SW480 (cell line): ENCODE data around the gene OR6J1.
"Not testable (repeated sequence)": the region's sequence is repeated elsewhere in the genome, so short reads cannot be mapped to it uniquely, and the experiment has no call there.

ENCODE experiments used
- DNase-seq: peaks from one replicate; pipeline ENCODE4 v3.0.0-alpha.2; 2016; ENCODE audit warnings: low spot score

OR6J1 gene

GRCh38 chr14:22644305-22644635 lies at the start of gene OR6J1:
TSS of gene OR6J1 (minus strand) at chr14:22644352. CDS start at chr14:22634811, 9,541 bp downstream.
- DNase-seq: no peak

- DNase-seq: no peak
Observed at GRCh38 chr14:22692194-22692593, 48.0 kb upstream of the OR6J1 start.

- DNase-seq: no peak
Observed at GRCh38 chr14:22691171-22691570, 47.0 kb upstream of the OR6J1 start.

- peak; percentile 91 for DNase-seq
Observed at GRCh38 chr14:22689199-22689598, 45.0 kb upstream of the OR6J1 start.

- DNase-seq: not testable (repeated sequence)
Observed at GRCh38 chr14:22687969-22688368, 43.8 kb upstream of the OR6J1 start.

GRCh38 chr14:22686176-22686611 lies 42.0 kb upstream of the OR6J1 start:
- not testable (repeated sequence) for DNase-seq

- no peak for DNase-seq
Observed at GRCh38 chr14:22685467-22685866, 41.3 kb upstream of the OR6J1 start.

- not testable (repeated sequence) for DNase-seq
Observed at GRCh38 chr14:22683428-22683827, 39.3 kb upstream of the OR6J1 start.

GRCh38 chr14:22678221-22678620 lies 34.1 kb upstream of the OR6J1 start:
- DNase-seq: no peak

GRCh38 chr14:22677551-22677950 lies 33.4 kb upstream of the OR6J1 start:
- DNase-seq: not testable (repeated sequence)

GRCh38 chr14:22671622-22672021 lies 27.5 kb upstream of the OR6J1 start:
- no peak for DNase-seq

GRCh38 chr14:22668863-22669262 lies 24.7 kb upstream of the OR6J1 start:
- DNase-seq: no peak

- no peak for DNase-seq
Observed at GRCh38 chr14:22668417-22668816, 24.3 kb upstream of the OR6J1 start.

- DNase-seq: no peak
Observed at GRCh38 chr14:22667881-22668280, 23.7 kb upstream of the OR6J1 start.

GRCh38 chr14:22666203-22666893 lies 22.2 kb upstream of the OR6J1 start:
- no peak for DNase-seq

GRCh38 chr14:22664261-22664660 lies 20.1 kb upstream of the OR6J1 start:
- DNase-seq: no peak

GRCh38 chr14:22660654-22661053 lies 16.5 kb upstream of the OR6J1 start:
- DNase-seq: no peak

- no peak for DNase-seq
Observed at GRCh38 chr14:22658946-22659345, 14.8 kb upstream of the OR6J1 start.

- peak; percentile 31 for DNase-seq
Observed at GRCh38 chr14:22657861-22658260, 13.7 kb upstream of the OR6J1 start.

- no peak for DNase-seq
Observed at GRCh38 chr14:22656945-22657731, 13.0 kb upstream of the OR6J1 start.

- DNase-seq: no peak
Observed at GRCh38 chr14:22656226-22656625, 12.1 kb upstream of the OR6J1 start.

- peak; percentile 80 for DNase-seq
Observed at GRCh38 chr14:22653012-22653621, 9.0 kb upstream of the OR6J1 start.

GRCh38 chr14:22651586-22651985 lies 7.4 kb upstream of the OR6J1 start:
- no peak for DNase-seq
